T-helper 1 cell treated with Interleukin-12 subunit alpha and Interleukin-12 subunit beta and Interleukin-4 antibody, amounts not matched to agents 30 ng/mL and 1 ng/mL, for 36 hours (primary cell): Measurements from ENCODE around the gene KIAA1671. TPM values are rescaled to one million over a fixed set of nuclear protein-coding genes. Genes with fewer than 3 reads are reported as not detected.
"Not testable (repeated sequence)": the region's sequence is repeated elsewhere in the genome, so short reads cannot be mapped to it uniquely, and the experiment has no call there.

ENCODE experiments used
- intact Hi-C: fragments of 100-400 bp; cut with micrococcal nuclease; formaldehyde crosslinking; loops from one replicate; pipeline ENCODE4 v1.15.1; 2024
- total RNA-seq: library from RNA; stranded (reverse); gene quantifications from 2 replicates; pipeline ENCODE4 v1.2.3, GENCODE V29; 2022

KIAA1671 gene
- total RNA-seq, 1 donor from 2014 or later = 22.9 TPM

DNA sequence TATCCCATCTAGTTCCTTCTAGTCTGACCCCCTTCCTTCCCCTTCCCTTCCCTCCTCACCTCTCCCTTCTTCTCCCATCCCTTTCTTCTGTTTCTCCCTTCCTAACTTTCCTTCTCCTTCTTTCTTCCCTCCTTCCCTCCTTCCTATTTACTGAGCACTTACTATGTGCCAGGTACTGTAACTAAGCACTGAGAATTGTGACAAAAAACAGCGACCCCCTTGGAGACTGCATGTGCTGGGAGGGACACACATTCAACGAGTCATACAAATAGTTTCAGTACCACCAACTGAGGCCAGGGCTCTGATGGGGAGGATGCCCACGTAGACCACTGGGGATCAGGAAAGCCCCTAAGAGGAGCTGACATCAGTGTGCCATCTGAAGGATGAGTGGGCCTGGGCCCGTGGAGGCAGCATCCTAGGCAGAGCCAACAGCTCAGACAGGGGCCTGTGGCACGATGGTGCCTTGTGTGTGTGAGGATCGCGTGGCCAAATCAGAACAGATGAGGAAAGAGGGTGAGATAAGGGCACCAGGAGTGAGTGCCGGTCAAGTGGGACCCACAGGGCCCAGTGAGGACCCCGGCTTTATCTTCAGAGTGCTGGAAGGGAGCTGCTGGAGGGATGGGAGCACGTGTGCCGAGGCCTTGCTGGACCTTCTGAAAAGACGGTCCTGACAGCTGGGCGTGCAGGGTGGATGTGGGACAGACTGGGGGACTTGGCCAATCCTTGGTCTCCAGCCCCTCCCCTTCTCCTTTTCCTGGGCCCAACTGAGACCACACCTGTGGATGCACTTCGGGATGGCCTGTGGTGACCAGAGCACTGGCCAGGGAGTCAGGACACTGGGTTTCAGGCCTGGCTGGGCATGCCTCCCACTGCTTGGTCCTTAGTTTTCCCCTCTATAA lies 208.8 kb downstream of the KIAA1671 start:
- intact Hi-C loops = no loop called here

DNA sequence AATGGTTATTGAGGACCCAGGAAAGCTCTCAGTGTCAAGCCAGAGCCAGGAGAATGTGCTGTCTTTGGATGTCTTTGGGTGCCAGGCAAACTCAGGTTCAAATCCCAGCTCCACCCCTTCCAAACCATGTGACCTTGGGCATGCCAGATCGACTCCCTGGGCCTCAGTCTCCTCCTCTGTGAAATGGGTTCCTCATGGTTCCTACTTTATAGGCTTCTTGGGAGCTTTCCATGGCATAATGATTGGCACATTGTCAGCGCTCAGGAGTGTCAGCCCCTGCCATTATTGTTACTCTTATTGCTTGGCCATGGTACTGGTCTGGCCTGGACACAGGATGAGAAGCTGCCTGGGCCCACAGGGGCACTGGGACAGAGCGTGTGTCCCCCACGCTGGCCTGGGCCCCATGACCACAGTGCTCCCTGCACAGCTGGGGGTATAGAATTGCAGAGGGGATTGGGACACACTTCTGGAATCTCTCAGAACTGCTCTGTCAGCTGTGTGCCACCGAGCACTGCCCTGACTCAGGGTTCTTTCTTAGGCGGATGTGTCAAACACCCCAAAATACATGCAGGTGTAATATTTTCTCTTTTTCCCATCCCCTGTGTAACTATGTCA lies 209.5 kb downstream of the KIAA1671 start:
- intact Hi-C loops = no loop called here

DNA sequence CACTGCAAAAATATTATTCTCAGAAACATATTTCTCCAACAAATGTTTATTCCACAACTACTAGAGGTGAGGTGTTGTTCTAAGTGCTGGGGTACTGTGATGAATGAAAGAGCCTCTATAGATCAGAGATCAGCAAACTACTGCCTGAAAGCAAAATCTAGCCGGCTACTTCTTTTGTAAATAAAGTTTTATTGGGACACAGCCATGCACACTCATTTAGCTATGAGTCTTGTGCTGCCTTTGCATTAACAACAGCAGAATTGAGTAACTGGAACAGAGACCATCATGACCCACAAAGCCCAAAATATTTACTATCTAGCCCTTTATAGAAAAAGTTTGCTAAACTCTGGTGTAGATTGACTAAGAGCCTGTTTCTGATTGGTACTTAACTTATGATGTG lies 210.0 kb downstream of the KIAA1671 start:
- intact Hi-C loops = no loop called here

DNA sequence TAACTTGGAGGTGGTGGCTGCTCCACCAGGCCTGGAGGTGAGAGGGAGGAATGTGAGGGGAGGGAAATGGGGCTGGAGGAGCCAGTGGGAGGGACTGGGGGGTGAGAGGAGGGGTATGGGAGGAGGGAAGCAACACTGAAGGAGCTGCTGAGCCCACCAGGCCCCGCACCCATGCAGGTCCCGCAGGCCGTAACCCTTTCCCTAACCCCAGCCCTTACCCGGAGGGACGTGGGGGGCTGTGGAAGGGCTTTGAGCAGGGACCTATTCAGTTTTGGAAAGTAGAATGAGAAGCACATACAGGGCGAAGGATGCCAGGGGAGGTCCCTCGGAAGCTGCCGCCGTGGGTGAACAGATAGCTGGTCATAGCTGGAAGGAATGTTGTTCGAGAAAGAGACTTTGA lies 213.3 kb downstream of the KIAA1671 start:
- intact Hi-C loops = no loop called here

DNA sequence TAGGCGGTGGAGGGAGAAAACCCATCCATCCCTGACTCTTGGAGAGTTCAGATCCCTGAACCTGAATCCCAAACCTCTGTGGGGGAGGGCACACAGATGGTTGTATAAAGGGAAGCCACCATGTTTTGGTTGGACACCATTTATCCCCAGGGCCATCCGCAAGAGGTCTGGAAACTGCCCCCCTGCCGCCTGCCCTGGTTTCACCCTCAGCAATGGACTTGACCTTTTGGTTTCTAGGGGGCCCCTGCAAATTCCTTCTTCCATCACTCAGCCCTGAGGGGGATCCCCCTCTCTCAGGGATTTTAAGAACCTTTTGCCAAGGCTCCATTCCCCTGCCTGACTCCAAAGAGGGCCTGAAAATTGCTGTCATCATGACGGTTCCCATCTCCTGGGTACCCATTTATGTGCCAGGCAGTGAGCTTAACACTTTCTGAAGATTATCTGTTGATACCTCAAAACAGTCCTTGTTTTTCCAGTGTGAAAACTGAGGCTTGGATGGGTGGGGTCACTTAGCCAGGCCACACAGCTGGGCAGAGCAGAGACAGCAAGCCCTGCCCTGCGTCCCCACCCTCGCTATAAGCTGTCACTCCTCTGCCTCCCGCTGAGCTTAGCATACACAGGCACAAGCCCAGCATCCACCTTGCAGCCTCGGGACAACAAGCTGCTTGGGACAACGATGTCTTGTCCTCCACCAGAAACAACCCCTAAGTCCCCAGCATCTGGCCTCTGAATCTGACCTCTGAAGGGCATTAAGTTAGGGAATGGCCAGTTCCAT lies 213.9 kb downstream of the KIAA1671 start:
- intact Hi-C loops = no loop called here

DNA sequence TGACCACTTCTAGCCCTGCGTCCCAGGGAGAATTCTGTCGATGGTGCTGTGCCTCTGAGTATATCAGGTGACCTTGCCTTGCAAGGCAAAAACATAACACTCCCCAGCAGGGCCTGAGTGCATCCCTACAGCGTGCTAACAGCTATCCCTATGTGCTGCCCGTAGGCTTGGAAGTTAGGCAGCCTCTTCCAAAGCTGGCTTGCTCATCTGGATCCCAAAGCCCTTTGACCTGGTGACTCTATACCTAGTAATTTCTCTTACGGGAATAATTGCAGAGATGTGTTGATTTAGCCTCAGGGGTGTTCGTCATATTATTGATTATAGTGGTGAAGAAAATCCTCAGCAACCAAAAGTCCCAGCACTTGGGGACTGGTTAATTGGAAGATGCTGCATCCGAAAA lies 214.6 kb downstream of the KIAA1671 start:
- intact Hi-C loops = no loop called here

DNA sequence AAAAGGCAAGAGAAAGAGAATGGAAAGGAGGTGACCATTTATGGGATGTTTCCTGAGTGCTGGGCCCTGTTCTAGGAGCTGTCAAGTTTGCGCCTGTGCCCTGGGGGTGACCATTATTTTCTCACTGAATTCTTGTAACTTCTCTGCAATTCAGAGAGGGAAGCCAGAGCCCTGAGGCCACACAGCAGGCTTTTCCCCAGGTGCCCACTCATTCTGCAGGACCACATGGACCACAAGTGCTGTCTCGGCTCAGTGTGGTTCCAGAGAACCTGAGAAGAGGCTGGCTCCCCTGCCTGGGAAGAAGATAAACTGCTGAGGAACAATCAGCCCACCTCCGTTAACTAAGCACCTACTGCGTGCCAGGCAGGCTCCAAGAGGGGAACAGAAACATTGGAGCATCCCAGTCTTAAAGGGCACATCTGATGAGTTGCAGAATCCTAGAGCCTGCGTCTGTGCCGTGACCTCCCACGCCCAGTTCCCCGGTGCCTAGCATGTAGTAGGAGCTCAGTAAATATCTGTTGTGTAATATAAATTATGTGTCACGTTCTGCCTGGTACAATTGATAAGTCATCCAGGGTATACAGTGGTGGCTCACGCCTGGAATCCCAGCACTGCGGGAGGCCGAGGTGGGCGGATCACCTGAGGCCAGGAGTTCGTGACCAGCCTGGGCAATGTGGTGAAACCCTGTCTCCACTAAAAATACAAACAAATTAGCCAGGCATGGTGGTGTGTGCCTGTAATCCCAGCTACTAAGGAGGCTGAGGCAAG lies 215.5 kb downstream of the KIAA1671 start:
- intact Hi-C loops = no loop called here

DNA sequence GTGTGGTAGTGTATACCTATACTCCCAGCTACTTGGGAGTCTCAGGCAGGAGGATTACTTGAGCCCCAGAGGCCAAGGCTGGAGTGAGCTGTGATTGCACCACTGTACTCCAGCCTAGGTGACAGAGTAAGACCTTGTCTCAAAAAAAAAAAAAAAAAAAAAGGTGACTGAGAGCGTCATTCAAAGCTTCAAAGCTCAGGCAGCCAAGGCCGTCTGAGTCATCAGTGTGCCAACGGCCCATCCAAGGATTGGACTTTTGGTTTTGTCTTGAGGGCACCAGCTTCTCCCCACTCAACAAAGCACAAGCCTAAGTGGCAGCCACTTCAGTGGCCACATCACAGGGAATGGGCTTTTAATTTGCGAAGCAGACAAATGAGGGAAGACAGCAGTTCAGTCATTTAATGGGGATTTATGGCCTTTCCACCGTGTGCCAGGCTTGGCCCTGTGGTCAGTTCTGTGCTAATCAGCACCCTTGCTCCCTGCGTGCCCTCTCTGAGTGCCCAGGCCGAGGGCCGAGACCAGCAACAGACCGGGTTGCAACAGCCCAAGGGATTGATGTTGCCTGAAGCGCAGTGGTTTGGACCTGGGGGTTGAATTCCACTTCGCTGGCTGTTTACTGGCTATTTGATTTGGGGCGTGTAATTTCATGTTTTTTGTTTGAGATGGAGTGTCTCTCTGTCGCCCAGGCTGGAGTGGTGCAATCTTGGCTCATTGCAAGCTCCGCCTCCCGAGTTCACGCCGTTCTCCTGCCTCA lies 216.9 kb downstream of the KIAA1671 start:
- intact Hi-C loops = loop anchor here (5.0 kb wide), 1 partner anchor 107 kb away; no protein-coding TSS in a partner anchor

DNA sequence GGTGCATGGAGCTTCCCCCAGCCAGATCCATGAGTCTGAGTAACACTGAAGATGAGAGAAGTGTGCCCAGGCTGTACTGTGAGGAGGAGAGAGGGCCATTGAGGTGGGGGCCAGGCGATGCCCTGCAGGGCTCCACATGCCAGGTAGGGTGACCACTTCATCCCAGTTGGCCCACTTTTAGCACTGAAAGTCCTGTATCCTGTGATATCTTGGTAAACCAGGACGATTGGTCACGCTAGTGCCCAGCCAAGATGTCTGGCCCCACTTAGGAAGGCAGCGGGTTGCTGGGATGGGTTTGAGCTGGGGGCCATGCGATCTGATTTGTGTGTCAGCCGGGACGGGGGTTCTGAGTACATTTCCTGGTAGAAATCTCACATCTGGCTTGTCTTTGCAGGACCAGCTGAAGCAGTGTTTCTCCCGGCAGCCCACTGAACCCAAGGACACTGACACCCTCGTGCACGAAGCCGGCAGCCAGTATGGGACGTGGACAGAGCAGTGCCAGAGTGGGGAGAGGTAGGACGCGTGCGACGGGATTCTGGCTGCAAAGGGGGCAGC lies 218.0 kb downstream of the KIAA1671 start:
- intact Hi-C loops = loop anchor here (5.0 kb wide), 1 partner anchor 108 kb away; no protein-coding TSS in a partner anchor

DNA sequence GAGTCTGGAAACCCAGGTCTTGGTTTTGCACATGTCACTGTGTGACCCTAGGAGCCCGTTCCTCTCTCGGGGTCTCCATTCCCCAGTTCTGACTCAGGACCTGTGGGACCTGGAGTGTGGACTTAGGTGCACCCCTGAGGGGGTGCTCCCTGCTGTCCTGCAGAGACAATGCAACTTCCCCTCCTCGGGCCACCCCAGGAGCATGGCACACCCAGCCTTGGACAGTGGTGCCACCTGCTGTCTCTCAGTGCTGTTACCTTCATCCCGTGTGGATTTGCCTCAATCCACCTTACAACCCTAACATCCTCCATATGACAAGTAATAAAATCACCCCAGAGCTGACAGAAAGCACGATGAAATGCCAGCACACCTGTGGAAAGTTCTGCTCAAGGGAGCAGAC lies 219.6 kb downstream of the KIAA1671 start:
- intact Hi-C loops = loop anchor here (1.0 to 5.0 kb wide), 2 partner anchors 91 to 110 kb away; no protein-coding TSS in a partner anchor

DNA sequence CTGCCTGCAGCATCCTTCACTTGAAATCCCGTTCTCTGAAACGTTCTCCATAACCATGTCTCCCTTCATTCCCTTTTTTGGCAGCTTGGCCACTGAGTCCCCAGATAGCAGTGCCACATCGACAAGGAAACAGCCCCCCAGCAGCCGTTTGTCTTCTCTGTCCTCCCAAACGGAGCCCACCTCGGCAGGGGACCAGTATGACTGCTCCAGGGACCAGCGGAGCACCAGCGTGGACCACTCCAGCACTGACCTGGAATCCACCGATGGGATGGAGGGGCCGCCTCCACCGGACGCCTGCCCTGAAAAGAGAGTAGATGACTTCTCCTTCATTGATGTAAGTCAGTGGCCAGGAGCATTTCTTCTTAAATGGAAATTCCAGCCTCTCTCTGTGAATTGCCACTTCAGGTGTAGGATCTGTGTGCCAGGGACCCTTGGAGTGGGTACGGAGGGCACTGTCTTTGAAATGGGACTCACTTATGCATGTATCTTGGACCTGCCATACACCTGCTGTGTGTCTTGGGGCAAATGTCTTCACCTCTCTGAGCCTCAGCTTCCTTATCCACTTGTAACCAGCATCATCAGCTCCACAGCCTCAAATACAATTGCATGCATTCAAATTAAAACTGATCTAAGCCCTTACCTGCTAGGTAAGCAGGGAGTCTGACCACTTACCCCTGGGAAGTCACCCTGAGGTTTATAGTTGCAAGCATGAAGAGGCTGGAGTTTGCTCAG lies 221.8 kb downstream of the KIAA1671 start:
- intact Hi-C loops = loop anchor here (5.0 kb wide), 1 partner anchor 112 kb away; no protein-coding TSS in a partner anchor

DNA sequence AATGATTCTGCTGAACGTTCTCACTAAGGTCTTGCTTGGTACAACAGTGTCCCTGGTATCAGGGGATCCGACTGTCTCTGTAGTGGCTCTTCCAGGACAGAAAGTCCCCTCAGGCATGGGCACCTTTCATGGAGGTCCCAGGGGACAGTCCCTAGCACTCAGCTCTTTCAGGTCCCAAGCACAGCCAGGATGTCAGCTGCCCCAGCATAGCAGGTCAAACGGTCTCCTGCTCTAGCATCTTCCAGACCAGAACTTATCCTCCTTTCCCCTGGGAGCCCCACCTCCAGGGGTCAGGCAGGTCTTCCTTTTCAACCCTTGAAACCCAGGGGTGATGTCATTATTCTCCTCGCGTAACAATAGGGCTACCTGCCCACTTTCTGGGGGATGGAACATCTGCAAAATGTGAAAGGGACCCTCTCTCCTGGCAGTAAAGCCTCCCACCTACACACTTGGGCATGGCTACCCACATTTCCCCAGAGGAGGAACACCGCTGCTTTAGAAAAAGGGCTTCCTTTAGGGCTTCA lies 222.4 kb downstream of the KIAA1671 start:
- intact Hi-C loops = loop anchor here (5.0 kb wide), 1 partner anchor 113 kb away; no protein-coding TSS in a partner anchor

DNA sequence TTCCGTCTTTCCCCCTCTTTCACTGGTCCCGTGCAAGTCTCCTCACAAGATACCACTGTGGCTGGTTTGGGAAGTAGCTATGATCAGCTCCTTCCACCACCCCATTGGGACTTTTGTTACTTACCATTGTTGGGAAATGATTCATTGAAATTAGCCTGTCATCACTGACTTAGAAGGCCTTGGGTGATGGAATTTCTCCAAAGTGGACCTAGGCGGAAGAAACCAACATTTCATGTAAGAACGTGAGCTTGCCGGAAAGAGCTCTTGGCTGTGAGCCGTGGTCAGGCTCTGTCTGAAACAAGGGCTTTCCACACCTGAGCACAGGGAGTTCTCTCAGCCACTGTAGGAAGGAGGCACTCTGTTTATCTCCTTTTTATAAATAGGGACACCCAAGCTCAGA lies 223.7 kb downstream of the KIAA1671 start:
- intact Hi-C loops = no loop called here

DNA sequence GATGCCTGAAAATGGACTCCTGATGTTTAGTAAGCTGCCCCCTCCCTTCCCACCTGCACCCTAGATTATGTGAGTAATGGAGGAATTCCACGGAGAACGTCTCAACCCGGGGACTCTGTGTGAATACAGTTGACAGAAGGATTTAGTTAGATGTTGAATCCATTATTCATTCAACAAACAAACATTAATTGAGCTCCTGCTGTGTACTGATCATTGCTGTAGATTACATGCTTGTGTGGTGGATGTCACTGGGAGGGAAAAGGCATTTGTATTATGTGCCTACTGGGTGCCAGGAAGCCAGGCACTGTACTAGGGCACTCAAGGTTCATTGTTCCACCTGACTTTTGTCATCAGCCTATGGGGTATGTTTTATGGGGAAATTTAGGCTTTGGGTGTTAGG lies 224.3 kb downstream of the KIAA1671 start:
- intact Hi-C loops = no loop called here

DNA sequence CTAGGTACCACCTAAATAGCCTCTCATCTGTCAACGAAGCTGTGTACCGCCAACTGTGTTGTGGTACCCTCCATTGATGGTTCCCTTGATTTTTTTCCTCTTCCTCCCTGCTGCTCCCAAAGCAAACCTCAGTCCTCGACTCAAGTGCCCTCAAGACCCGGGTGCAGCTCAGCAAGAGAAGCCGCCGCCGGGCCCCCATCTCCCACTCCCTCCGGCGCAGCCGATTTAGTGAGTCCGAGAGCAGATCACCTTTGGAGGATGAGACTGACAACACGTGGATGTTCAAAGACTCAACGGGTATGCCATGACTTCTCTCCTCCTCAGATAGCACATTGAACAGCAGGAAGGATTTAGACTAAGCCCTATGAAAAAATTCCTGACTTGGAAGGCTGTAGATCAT lies 224.7 kb downstream of the KIAA1671 start:
- intact Hi-C loops = no loop called here

DNA sequence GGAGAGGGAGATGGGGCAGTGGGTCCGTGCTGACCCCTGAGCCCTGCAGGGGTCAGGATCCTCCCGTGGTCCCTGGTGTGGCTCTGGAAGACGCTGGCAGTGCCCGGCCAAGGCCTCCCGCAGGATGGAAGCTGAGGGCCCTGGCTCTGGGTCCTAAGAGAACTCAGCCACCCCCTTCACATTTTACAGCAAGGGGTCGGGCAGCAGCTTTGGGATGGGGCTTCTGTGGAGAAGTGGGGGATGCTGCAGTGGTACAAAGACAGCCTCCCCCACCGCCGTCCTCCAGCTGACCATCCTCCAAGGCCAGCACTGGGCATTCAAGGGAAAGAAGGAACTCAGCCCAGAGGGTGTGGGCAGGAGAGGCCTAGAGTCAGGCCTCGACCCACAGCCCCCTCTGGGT lies 225.4 kb downstream of the KIAA1671 start:
- intact Hi-C loops = no loop called here

DNA sequence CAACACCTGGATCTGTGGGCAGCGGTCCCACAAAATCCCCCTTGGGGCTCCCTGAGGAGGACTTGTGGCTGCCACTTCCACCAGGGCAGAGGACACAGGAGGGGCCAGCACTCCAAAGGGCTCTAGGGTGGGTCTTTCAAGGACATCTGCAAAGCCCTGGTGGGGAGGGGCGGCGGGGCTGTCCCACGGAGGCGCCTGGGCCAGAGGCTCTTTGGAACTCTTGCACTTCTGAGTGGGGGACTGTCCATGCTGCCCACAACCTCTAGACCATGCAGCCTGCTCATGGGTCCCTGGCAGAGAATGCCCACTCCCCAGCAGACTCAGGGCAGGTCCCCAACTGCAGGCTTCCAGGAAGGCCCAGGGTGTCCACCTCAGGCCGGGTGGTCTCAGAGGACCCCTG lies 225.8 kb downstream of the KIAA1671 start:
- intact Hi-C loops = not testable (repeated sequence)

DNA sequence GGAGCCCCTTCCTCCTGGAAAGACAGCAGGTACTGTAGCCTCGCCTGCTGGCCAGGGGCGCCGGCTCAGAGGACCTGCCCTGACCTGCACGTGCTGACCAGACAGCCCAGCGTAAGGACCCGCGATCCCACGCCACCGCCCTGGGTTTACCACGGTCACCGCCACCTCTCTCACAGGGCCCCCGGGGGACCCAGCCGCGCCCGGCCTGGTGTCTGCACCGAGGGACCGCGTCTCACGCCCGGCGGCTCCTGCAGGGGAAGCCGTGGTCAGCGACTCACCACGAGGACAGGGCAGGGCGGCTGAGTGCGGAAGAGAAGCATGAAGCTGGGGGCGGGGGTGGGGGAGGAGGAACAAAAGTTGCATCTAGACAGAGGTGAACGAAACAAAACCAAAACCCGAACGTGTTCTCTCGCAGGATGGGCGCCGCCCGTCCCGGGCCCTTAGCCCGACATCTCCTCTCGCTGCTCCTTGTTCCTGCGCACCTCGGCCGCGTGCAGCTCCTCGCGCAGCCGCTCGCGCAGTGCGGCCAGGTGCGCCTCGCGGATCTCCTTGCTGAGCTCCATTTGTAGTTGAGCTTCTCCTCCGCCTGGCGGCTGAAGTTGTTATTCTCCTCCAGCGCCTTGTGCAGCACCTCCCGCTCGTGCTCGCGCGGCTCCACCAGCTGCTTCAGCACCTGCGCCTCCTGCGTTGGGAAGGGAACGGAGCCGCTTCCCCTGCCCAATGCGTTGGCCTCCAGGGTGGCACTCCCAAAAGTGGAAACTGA lies 226.5 kb downstream of the KIAA1671 start:
- intact Hi-C loops = not testable (repeated sequence)
